PC-9 (cell line): Measurements from ENCODE around the gene ENPP4. TPM values are rescaled to one million over a fixed set of nuclear protein-coding genes. Genes with fewer than 3 reads are reported as not detected.

ENCODE experiments used
- BruUV-seq: library from RNA; stranded (reverse); fragments of 400-500 nt; replicated peaks from 2 replicates; lab custom pipeline; 2021; lab: Mats Ljungman, UMichigan
- CTCF ChIA-PET: fragments of 300-600 bp; sonication (Branson Sonifier 250); formaldehyde crosslinking; loops from one replicate; lab custom pipeline; 2022; ENCODE audit warnings: antibody characterized with exemption; lab: Charles Lee
- POLR2A ChIA-PET: fragments of 300-600 bp; sonication (Branson Sonifier 250); formaldehyde crosslinking; loops from one replicate; lab custom pipeline; 2022; ENCODE audit warnings: antibody characterized with exemption; ENCODE audit not compliant: unreplicated experiment; lab: Charles Lee
- DNase-seq, 2 experiments: peaks; one replicate each; pipeline versions ENCODE4 v3.0.0 to v3.0.0-alpha.2; 2015 to 2022; ENCODE audit warnings: mixed read lengths in 1 of 2
- H2AFZ ChIP-seq: fragments of 200-600 bp; sonication (generic); 2 replicates; pipeline ENCODE4 v1.8.1; 2017; ENCODE audit warnings: antibody characterized with exemption
- H3F3A ChIP-seq: fragments of 200-600 bp; sonication (generic); 2 replicates; pipeline ENCODE4 v1.8.1; 2017; ENCODE audit warnings: antibody characterized with exemption, mild to moderate bottlenecking, low read depth; ENCODE audit not compliant: insufficient read depth
- H3K27ac ChIP-seq: fragments of 200-600 bp; sonication (generic); 2 replicates; pipeline ENCODE4 v1.6.1; 2016; ENCODE audit warnings: mixed run types
- H3K27me3 ChIP-seq: fragments of 200-600 bp; sonication (generic); 2 replicates; pipeline ENCODE4 v1.6.1; 2016; ENCODE audit warnings: low read depth, mixed run types; ENCODE audit not compliant: insufficient read depth
- H3K36me3 ChIP-seq: fragments of 200-600 bp; sonication (generic); 2 replicates; pipeline ENCODE4 v1.6.1; 2016; ENCODE audit warnings: low read depth, mixed run types
- H3K4me1 ChIP-seq: fragments of 200-600 bp; sonication (generic); replicated peaks from 2 replicates; pipeline ENCODE4 v1.6.1; 2016; ENCODE audit warnings: mixed run types; ENCODE audit not compliant: insufficient read depth
- H3K4me2 ChIP-seq: fragments of 200-600 bp; sonication (generic); 2 replicates; pipeline ENCODE4 v1.6.1; 2017; ENCODE audit warnings: mixed run types
- H3K4me3 ChIP-seq: fragments of 200-600 bp; sonication (generic); 2 replicates; pipeline ENCODE4 v1.6.1; 2016; ENCODE audit warnings: mixed run types
- H3K79me2 ChIP-seq: fragments of 200-600 bp; sonication (generic); 2 replicates; pipeline ENCODE4 v1.6.1; 2017; ENCODE audit warnings: low read depth, mixed run types
- H3K9me2 ChIP-seq: fragments of 200-600 bp; sonication (generic); 2 replicates; pipeline ENCODE4 v1.8.1; 2017; ENCODE audit warnings: mild to moderate bottlenecking; ENCODE audit not compliant: insufficient read depth
- H3K9me3 ChIP-seq: fragments of 200-600 bp; sonication (generic); 2 replicates; pipeline ENCODE4 v1.8.1; 2016; ENCODE audit warnings: low read depth; ENCODE audit not compliant: insufficient read depth
- H4K20me1 ChIP-seq: fragments of 200-600 bp; sonication (generic); 2 replicates; pipeline ENCODE4 v1.8.1; 2017; ENCODE audit not compliant: insufficient read depth
- CTCF ChIP-seq: fragments of 200-600 bp; sonication (generic); conservative IDR thresholded peaks from 2 replicates; pipeline ENCODE4 v1.6.1; 2017; ENCODE audit warnings: mixed run types, antibody characterized with exemption, mild to moderate bottlenecking, moderate library complexity
- EZH2 ChIP-seq: fragments of 200-600 bp; sonication (generic); IDR thresholded peaks from 2 replicates; pipeline ENCODE4 v1.8.0; 2017; ENCODE audit warnings: antibody characterized with exemption, low read depth
- intact Hi-C: fragments of 100-400 bp; cut with micrococcal nuclease; formaldehyde crosslinking; loops from one replicate; pipeline ENCODE4 v1.10.0; 2022; ENCODE audit not compliant: unreplicated experiment
- total RNA-seq: library from RNA; stranded (reverse); gene quantifications from 2 replicates; pipeline ENCODE4 v1.2.3, GENCODE V29; 2021

Gene ENPP4
- total RNA-seq, 1 experiment from 2014 or later = 7.1 TPM

DNA sequence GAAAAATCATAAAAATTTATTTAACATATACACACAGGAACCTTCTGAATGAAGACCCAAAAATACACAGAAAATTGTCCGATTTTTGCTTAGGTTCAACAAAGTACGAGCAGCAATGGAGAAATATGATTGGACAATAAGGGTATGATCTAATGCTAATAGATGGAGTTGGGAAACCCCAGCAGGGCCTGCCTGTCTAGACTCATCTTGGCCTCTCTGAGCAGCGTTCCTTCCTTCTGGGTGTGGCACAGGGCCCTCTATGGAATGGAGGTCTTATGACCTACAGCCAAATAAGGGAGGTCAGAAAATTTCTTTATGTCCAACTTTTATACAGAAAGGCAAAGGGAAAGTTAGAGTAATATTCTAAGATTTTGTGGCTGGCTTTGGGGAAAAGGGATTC, 27.7 kb upstream of the ENPP4 start:
- no peaks in the 10 kb centered on the region for H3K79me2 ChIP-seq
- H3K4me2 ChIP-seq = no peak overlapping the region
- H3K27me3 ChIP-seq = no peaks in the 10 kb centered on the region
- no peaks in the 10 kb centered on the region for H3K9me2 ChIP-seq
- no peak overlapping the region for H2AFZ ChIP-seq
- H3K36me3 ChIP-seq = no peaks in the 10 kb centered on the region
- H3K27ac ChIP-seq = no peak overlapping the region
- peaks cover 2% of the 10 kb centered on the region for H3K9me3 ChIP-seq
- CTCF ChIA-PET = interaction anchor here (0.6 kb wide), 1 partner anchor 410 kb away, joined by 3 read pairs; no protein-coding TSS in a partner anchor
- BruUV-seq = no TSS peak
- H3K4me3 ChIP-seq = no peak overlapping the region
- H4K20me1 ChIP-seq = no peaks in the 10 kb centered on the region
- intact Hi-C loops = no loop called here
- no peak for DNase-seq
- no peaks in the 10 kb centered on the region for H3F3A ChIP-seq
- H3K4me1 ChIP-seq = no peaks in the 10 kb centered on the region
- TF ChIP-seq CTCF = no peak
- no peak for TF ChIP-seq EZH2
- POLR2A ChIA-PET = no interaction called here

GRCh38 chr6:46103441-46104115, 26.2 kb upstream of the ENPP4 start:
- Histone ChIP-seq H3K9me2 (no peaks in the 10 kb centered on the region), H3F3A (no peaks in the 10 kb centered on the region), H3K4me2 (no peak overlapping the region), H3K9me3 (peaks cover 4% of the 10 kb centered on the region), H3K27ac (no peak overlapping the region), H3K36me3 (no peaks in the 10 kb centered on the region), H3K27me3 (no peaks in the 10 kb centered on the region), H3K4me1 (no peaks in the 10 kb centered on the region), H3K4me3 (no peak overlapping the region), H2AFZ (no peak overlapping the region), H4K20me1 (no peaks in the 10 kb centered on the region), H3K79me2 (no peaks in the 10 kb centered on the region)
- POLR2A ChIA-PET = interaction anchor here (0.7 kb wide), 1 partner anchor 26 kb away, joined by 6 read pairs; the partner anchor contains the start of gene ENPP4
- CTCF ChIA-PET = no interaction called here
- intact Hi-C loops = no loop called here
- DNase-seq = no peak
- TF ChIP-seq CTCF = no peak
- TF ChIP-seq EZH2 = no peak
- BruUV-seq = no TSS peak

DNA sequence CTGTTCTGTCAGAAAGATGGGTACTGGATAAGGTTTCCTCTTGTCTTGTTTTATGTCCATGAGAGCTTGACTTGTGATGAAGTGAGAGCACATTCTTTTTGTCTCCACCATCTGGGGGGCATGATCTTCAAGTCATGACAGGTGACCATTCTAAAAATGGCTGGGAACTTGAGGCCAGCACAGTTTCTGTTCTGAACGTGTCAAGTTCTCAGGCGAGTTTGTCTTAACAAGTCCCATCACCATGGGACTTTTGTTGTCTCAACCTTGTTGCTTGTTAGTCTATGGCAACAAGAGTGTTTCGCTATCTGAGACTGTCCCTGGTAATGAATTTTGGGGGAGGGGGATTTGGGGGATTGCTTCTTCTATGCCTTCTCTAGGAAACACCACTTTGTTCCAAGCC, 25.6 kb upstream of the ENPP4 start:
- Histone ChIP-seq H2AFZ (no peak overlapping the region), H3K27ac (no peak overlapping the region), H3K27me3 (no peaks in the 10 kb centered on the region), H4K20me1 (no peaks in the 10 kb centered on the region), H3K36me3 (no peaks in the 10 kb centered on the region), H3F3A (no peaks in the 10 kb centered on the region), H3K4me3 (no peak overlapping the region), H3K4me1 (no peaks in the 10 kb centered on the region), H3K4me2 (no peak overlapping the region), H3K79me2 (no peaks in the 10 kb centered on the region), H3K9me3 (peaks cover 4% of the 10 kb centered on the region), H3K9me2 (no peaks in the 10 kb centered on the region)
- no peak for TF ChIP-seq CTCF
- POLR2A ChIA-PET = no interaction called here
- BruUV-seq = no TSS peak
- CTCF ChIA-PET = no interaction called here
- DNase-seq = no peak
- intact Hi-C loops = no loop called here
